ENCODE data around the gene LMX1B. TPM values are rescaled to one million over a fixed set of nuclear protein-coding genes. Genes with fewer than 3 reads are reported as not detected.

LMX1B gene
- total and polyA plus RNA-seq, 10 donors, result 0.02 to 0.25 TPM; not detected in 8

DNA sequence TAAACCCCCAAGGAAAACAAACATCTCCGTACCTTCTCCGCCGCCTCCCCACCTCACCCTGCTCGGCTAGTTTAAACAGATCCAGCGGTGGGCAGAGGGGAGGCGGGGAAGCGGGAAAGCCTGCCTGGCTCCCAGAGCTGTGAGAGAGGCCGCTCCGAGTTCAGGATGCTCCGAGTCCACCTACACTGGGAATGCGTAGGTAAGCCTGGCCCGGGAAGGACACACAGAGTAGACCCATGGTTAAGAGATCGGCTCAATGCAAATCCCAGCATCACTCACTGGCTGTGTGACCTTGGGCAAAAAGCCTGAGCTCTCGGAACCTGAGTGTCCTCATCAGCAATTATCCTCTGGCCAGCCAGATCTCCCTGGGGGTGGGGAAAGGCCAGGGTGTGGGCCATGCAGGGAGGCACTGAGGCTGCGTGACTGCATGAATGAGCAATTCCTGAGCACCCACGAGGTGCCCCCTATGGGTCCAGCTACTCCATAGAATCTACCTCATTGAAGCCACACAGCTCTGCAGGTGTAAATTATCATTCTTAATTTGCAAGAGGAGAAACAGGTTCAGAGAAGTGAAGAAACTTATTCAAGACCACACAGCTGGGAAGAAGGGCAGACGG is 30.5 kb upstream of the LMX1B start:
- no peak for TF ChIP-seq POLR2A (IDR thresholded peaks at IDR 0.05)
- TF ChIP-seq POLR2AphosphoS5 (IDR thresholded peaks at IDR 0.05), result no peak
- no peak for TF ChIP-seq CTCF (IDR thresholded peaks at IDR 0.05 in 8 of 11, conservative IDR thresholded peaks at IDR 0.05 in 3 of 11)
- no peak for DNase-seq
- H3K4me3 ChIP-seq, result no peak overlapping the region
- no peaks in the 10 kb centered on the region for H3K4me1 ChIP-seq
- H3K27ac ChIP-seq, result no peak overlapping the region
- intact Hi-C loops (cut with DNase I; ENCODE audit: low total_unique reads), result no loop called here
- 67 to 72% (median 67%) methylated on average over 16 to 17 of the region's 17 CpGs for WGBS, 5 donors
- H3K36me3 ChIP-seq, result no peaks in the 10 kb centered on the region
- peaks cover 0 to 84% (median 0%) of the 10 kb centered on the region in 7 donors for H3K27me3 ChIP-seq (replicated peaks in 1 of 7)
- H3K9me3 ChIP-seq, result no peaks in the 10 kb centered on the region

DNA sequence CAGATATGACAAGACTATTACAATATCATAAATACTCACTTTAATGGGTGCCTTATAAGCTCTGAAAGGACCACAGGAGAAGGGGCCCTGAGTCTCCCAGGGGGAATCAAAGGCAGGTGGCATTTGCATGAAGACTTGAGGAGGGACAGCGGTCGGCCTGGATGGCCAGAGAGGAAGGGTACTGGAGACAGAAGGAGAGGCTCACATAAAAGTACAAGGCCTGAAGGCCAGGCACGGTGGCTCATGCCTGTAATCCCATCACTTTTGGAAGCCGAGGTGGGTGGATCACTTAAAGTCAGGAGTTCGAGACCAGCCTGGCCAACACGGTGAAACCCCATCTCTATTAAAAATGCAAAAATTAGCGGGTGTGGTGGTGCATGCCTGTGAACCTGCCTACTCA is 29.1 kb upstream of the LMX1B start:
- TF ChIP-seq POLR2AphosphoS5 (IDR thresholded peaks at IDR 0.05) (no peak), POLR2A (IDR thresholded peaks at IDR 0.05) (no peak), CTCF (IDR thresholded peaks at IDR 0.05 in 8 of 11, conservative IDR thresholded peaks at IDR 0.05 in 3 of 11) (no peak)
- H3K27me3 ChIP-seq (replicated peaks in 1 of 7), result peaks cover 0 to 81% (median 0%) of the 10 kb centered on the region in 7 donors
- intact Hi-C loops (cut with DNase I; ENCODE audit: low total_unique reads), result no loop called here
- 89 to 94% (median 90%) methylated on average over 7 of the region's 7 CpGs for WGBS, 5 donors
- no peak overlapping the region for H3K4me3 ChIP-seq
- H3K27ac ChIP-seq, result no peak overlapping the region
- no peaks in the 10 kb centered on the region for H3K9me3 ChIP-seq
- DNase-seq, result no peak
- H3K36me3 ChIP-seq, result no peaks in the 10 kb centered on the region
- no peaks in the 10 kb centered on the region for H3K4me1 ChIP-seq

DNA sequence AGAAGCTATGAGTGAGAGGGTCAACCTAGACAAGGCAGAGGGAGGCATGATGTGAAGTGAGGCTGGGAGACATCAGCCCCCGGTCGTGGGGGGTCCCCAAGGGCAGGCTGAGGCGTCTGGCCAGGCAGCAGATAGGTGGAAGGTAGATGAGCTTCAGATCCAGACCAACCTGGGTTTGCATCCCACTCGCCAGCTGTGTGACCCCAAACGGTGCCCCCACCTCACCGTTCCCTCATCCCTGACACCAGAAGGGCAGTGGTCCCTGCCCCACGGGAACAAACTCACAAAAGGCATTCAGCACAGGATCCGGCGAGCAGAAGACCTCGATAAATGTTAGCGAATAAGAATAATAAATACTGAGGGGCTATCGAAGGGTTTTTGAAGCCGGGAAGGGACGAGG is 27.5 kb upstream of the LMX1B start:
- Histone ChIP-seq H3K4me1 (no peaks in the 10 kb centered on the region), H3K36me3 (no peaks in the 10 kb centered on the region), H3K27me3 (replicated peaks in 1 of 7) (peaks cover 0 to 80% (median 0%) of the 10 kb centered on the region in 7 donors), H3K27ac (no peak overlapping the region), H3K4me3 (no peak overlapping the region), H3K9me3 (no peaks in the 10 kb centered on the region)
- intact Hi-C loops (cut with DNase I; ENCODE audit: low total_unique reads), result no loop called here
- no peak for DNase-seq
- TF ChIP-seq CTCF (IDR thresholded peaks at IDR 0.05 in 8 of 11, conservative IDR thresholded peaks at IDR 0.05 in 3 of 11) (no peak), POLR2AphosphoS5 (IDR thresholded peaks at IDR 0.05) (no peak), POLR2A (IDR thresholded peaks at IDR 0.05) (no peak)
- 73 to 89% (median 87%) methylated on average over 12 to 14 of the region's 14 CpGs for WGBS, 5 donors

DNA sequence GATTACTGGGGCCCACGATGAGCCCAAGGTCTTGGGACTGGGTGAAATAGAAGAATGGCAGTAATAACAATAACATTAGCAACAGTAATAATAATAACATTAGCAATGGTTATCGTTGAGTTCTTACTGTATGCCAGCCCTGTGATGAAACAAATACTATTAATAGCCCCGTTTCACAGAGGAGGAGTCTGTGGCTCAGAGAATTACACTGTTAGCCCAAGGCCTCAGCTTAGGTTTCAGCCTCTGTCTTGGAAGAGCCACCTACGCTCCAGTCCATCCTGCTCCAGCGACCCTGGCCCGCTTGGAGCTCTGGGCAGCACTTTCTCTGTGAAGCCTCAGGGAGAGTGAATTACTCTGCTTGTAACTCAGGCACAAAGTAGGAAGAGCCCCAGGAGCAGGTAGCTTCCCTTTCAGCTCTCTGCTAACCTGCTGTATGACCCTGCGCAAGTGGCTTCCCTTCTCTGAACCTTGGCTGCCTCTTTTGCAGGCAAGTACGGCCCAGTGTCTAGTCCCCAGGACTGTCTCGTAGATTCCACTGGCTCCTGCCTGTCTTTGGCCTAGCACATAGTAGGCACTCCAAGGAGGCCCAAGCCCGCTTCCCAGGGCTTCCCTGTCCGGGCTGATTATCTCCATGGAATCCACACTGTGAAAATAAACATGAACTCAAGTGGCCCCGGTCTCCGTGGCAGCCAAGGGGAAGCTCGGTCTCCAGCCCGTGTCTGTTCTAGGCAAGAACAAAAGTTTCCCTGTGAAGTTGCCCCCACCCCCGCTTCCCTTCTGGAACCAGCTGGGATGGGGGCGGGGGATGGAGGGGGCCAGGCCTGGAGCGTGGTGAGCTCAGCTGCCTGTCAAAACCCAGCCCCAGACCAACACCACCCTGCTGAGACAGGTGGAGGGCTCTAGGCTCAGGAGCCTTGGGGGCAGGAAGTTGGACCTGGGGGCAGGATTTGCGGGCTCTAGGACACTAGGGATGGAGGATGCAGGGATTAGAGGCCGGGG is 26.2 kb upstream of the LMX1B start:
- Histone ChIP-seq H3K9me3 (no peaks in the 10 kb centered on the region), H3K4me3 (no peak overlapping the region), H3K36me3 (no peaks in the 10 kb centered on the region), H3K27me3 (replicated peaks in 1 of 7) (peaks cover 0 to 85% (median 0%) of the 10 kb centered on the region in 7 donors), H3K4me1 (no peaks in the 10 kb centered on the region), H3K27ac (no peak overlapping the region)
- DNase-seq, result no peak
- intact Hi-C loops (cut with DNase I; ENCODE audit: low total_unique reads), result no loop called here
- no peak for TF ChIP-seq POLR2A (IDR thresholded peaks at IDR 0.05)
- TF ChIP-seq POLR2AphosphoS5 (IDR thresholded peaks at IDR 0.05), result no peak
- no peak for TF ChIP-seq CTCF (IDR thresholded peaks at IDR 0.05 in 8 of 11, conservative IDR thresholded peaks at IDR 0.05 in 3 of 11)
- 62 to 69% (median 67%) methylated on average over 15 to 20 of the region's 20 CpGs for WGBS, 5 donors

All from spleen (tissue), 11 donors.